Subcutaneous adipose tissue (tissue), 4 donors: ENCODE results near the gene ANK2. TPM values are rescaled to one million over a fixed set of nuclear protein-coding genes. Genes with fewer than 3 reads are reported as not detected.

ENCODE experiments used
- CTCF ChIP-seq: fragments of 450-650 bp; IDR thresholded peaks from one replicate; pipeline ENCODE4 v1.5.1; 2016; ENCODE audit warnings: low read depth, mild to moderate bottlenecking, control low read depth, antibody characterized with exemption, moderate library complexity
- total RNA-seq, 4 donors: library from RNA; depleted of rRNA; stranded (reverse); fragments of >200 nt; gene quantifications; one replicate each; pipeline ENCODE4 v1.1.0, GENCODE V29; 2016

The ANK2 gene
- total RNA-seq, 4 donors from 2014 or later = 49.4 to 119 (median 72.9) TPM

- no peak for TF ChIP-seq CTCF
Observed at GRCh38 chr4:113375964-113376666, 326.7 kb downstream of the ANK2 start.

DNA sequence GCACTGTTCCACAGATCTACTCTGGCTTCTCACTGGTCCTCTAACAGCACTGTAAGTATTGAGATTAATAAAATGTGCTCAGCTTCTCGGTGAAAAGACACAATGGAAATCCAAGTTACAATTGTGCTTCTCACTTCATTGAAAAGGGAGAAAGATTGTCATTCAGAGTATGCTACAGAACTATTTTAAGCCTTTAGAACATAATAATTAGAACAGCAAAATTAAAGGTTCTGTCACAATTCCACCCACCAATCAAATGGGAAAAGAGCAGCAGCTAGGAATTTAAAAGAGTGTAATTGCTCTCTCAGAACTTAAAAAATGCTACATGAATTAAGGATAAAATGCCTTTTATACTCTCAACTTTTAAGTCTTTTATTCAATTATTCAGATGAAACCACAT lies 329.4 kb downstream of the ANK2 start:
- no peak for TF ChIP-seq CTCF

GRCh38 chr4:113382704-113383103 lies 333.3 kb downstream of the ANK2 start:
- TF ChIP-seq CTCF = no peak

DNA sequence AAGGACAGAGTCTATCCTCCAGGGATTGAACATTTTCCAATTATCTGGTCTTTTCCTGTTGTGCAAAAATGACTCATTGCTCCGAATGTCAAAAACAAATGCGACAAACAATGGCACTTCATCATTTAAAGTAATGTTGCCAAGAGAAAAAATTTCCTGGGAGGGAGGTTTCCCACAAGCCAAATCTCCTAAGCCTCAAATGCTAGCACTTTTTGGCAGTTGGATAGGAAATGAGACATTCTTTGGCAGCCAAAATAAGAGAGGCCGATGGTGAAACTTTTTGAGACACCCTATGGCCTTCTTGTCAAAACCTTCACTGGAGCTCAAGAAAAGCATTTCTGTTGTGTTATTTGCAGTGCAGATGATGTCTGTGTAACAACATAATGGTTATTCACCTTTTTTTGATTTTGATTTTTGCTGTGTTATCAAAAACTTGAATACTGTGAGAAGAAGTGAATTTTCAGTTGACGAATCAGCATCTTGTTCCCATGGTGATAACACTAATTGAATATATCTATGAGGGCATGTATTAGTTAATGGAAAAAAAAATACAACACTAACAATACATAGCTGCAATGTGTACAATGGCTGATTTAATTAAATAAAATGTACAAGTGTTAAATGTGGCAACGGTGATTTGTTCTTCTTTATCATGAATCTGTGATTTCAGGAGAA lies 333.8 kb downstream of the ANK2 start:
- no peak for TF ChIP-seq CTCF

- TF ChIP-seq CTCF = no peak
Observed at GRCh38 chr4:113384600-113384999, 335.1 kb downstream of the ANK2 start.

GRCh38 chr4:113385281-113385899 lies 335.9 kb downstream of the ANK2 start:
- TF ChIP-seq CTCF = no peak

DNA sequence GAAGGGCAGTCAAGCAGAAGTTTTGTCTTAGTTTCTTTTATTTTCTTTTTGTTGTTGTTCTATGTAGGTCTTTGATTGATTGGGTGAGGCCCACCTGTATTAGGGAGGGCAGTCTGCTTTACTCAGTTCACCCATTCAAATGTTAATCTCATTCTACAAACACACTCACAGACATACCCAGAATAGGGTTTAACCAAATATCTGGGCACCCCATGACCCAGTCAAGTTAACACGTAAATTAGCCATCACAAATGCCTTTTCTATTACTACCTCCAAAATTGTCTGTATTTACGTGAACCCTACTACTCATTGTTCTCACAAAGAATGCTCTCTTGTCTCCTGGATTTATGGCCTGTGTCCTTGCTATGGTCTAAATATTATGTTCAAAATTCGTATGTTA lies 339.7 kb downstream of the ANK2 start:
- no peak for TF ChIP-seq CTCF
